Caco-2 (cell line): ENCODE measurements around the gene ITGA2B. TPM values are rescaled to one million over a fixed set of nuclear protein-coding genes. Genes with fewer than 3 reads are reported as not detected.
A peak's percentile ranks its signal among the peaks of the same experiment; 100 is the strongest.
"Not testable (repeated sequence)": the region's sequence is repeated elsewhere in the genome, so short reads cannot be mapped to it uniquely, and the experiment has no call there.

Experiments used
- BruUV-seq: library from RNA; stranded (reverse); fragments of 400-500 nt; replicated peaks from 2 replicates; lab custom pipeline; 2021; lab: Mats Ljungman, UMichigan
- CTCF ChIA-PET: fragments of 300-600 bp; sonication (Branson Sonifier 250); formaldehyde crosslinking; loops from one replicate; lab custom pipeline; 2022; ENCODE audit warnings: antibody characterized with exemption; lab: Charles Lee
- POLR2A ChIA-PET: fragments of 300-600 bp; sonication (Branson Sonifier 250); formaldehyde crosslinking; loops from one replicate; lab custom pipeline; 2022; ENCODE audit warnings: antibody characterized with exemption; lab: Charles Lee
- DNase-seq, 2 experiments: peaks; one replicate each; pipeline versions ENCODE4 v3.0.0 to v3.0.0-alpha.2; 2020 to 2022
- H3K27me3 ChIP-seq: replicated peaks from 2 replicates; pipeline ENCODE4 v1.6.0; 2011; ENCODE audit warnings: low read length; ENCODE audit not compliant: control insufficient read depth, insufficient read depth
- H3K36me3 ChIP-seq: 2 replicates; pipeline ENCODE4 v1.5.1; 2011; ENCODE audit warnings: low read length; ENCODE audit not compliant: control insufficient read depth, insufficient read depth
- H3K4me1 ChIP-seq: fragments of 250-450 bp; sonication (Bioruptor Pico); 2 replicates; pipeline ENCODE4 v1.5.1; 2020; ENCODE audit warnings: mild to moderate bottlenecking
- H3K4me3 ChIP-seq: 2 replicates; pipeline ENCODE4 v1.5.1; 2011; ENCODE audit warnings: low read depth, mild to moderate bottlenecking, control low read depth, low read length
- H3K9me3 ChIP-seq: fragments of 250-450 bp; sonication (Bioruptor Pico); 2 replicates; pipeline ENCODE4 v1.5.1; 2020; ENCODE audit warnings: mild to moderate bottlenecking, moderate library complexity
- H3K27ac Mint-ChIP-seq: one replicate; pipeline ENCODE4 v1.8.0; 2022; ENCODE audit warnings: mixed read lengths; ENCODE audit not compliant: unreplicated experiment
- H3K27me3 Mint-ChIP-seq: one replicate; pipeline ENCODE4 v1.8.0; 2022; ENCODE audit warnings: mixed read lengths; ENCODE audit not compliant: insufficient read depth, unreplicated experiment
- H3K36me3 Mint-ChIP-seq: one replicate; pipeline ENCODE4 v1.8.0; 2022; ENCODE audit warnings: mild to moderate bottlenecking, mixed read lengths; ENCODE audit not compliant: insufficient read depth, unreplicated experiment
- H3K4me1 Mint-ChIP-seq: one replicate; pipeline ENCODE4 v1.8.0; 2022; ENCODE audit warnings: low read depth, mixed read lengths; ENCODE audit not compliant: unreplicated experiment
- H3K4me3 Mint-ChIP-seq: one replicate; pipeline ENCODE4 v1.8.0; 2022; ENCODE audit warnings: mild to moderate bottlenecking, moderate library complexity, mixed read lengths; ENCODE audit not compliant: unreplicated experiment
- H3K9me3 Mint-ChIP-seq: one replicate; pipeline ENCODE4 v1.8.0; 2022; ENCODE audit warnings: mixed read lengths; ENCODE audit not compliant: unreplicated experiment
- intact Hi-C: fragments of 100-400 bp; cut with micrococcal nuclease; formaldehyde crosslinking; loops from one replicate; pipeline ENCODE4 v1.10.0; 2022; ENCODE audit not compliant: unreplicated experiment
- total RNA-seq: library from RNA; stranded (reverse); gene quantifications from 2 replicates; pipeline ENCODE4 v1.2.3, GENCODE V29; 2022
- TF ChIP-seq, protein P1 (sequence below), 2 experiments: fragments of 200-600 bp in 1 of 2; IDR thresholded peaks; 1 replicate in 1 of 2; 2 replicates in 1 of 2; pipeline versions ENCODE4 v1.5.1 to v1.8.0; 2011 to 2022; ENCODE audit warnings: antibody characterized with exemption in 1 of 2, control low read depth in 1 of 2, inconsistent platforms in 1 of 2, low read depth in 1 of 2, low read length in 1 of 2, mild to moderate bottlenecking in 1 of 2, moderate library complexity in 1 of 2; ENCODE audit not compliant: insufficient read depth in 1 of 2, severe bottlenecking in 1 of 2, unreplicated experiment in 1 of 2

Gene ITGA2B
- total RNA-seq, 1 experiment from 2014 or later: 6.9 TPM

DNA sequence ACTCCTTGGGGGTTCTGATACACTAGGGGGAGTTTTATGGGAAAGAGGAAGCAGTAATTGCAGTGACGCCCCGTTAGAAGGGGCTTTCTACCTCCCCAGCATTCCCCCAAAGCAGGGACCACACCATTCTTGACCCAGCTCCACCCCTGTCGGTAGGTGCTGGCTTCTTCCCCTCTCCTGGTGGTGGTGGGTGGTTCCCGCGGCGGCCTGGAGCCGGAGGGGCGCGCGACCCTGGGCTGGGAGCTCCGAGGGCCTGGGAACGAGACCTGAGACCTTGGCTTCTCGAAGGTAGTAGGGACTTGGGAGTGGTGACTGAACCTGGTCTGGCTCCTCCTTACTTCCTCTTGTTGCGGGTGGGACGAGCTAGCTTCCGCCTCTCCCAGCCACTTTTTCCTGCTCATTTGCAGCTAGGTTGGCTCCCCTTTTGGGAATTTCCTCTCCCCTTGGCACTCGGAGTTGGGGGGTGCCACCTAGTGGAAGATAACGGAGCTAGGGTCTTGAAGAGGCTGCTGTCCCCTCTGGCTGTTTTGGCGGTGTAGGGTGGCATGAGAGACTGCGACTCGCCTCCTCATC is 43.9 kb downstream of the ITGA2B start:
- no peaks in the 10 kb centered on the region for H3K9me3 Mint-ChIP-seq
- ChIA-PET CTCF (interaction anchor here (0.6 to 1.9 kb wide), 13 partner anchors 13 to 177 kb away, joined by 3 to 10 read pairs (median 4); partner anchors contain the start of genes FAM171A2 and SLC25A39), POLR2A (interaction anchor here (0.6 to 1.5 kb wide), 4 partner anchors 13 to 160 kb away, joined by 3 to 4 read pairs (median 4); no protein-coding TSS in a partner anchor)
- DNase-seq: peak; percentile 72
- intact Hi-C loops: loop anchor here (1.0 kb wide), 1 partner anchor 14 kb away; no protein-coding TSS in a partner anchor
- peaks cover 12% of the 10 kb centered on the region for H3K36me3 Mint-ChIP-seq
- peaks cover 22% of the 10 kb centered on the region for H3K4me1 Mint-ChIP-seq
- TSS peak; percentile 70 for BruUV-seq
- TF ChIP-seq, protein P1, sequence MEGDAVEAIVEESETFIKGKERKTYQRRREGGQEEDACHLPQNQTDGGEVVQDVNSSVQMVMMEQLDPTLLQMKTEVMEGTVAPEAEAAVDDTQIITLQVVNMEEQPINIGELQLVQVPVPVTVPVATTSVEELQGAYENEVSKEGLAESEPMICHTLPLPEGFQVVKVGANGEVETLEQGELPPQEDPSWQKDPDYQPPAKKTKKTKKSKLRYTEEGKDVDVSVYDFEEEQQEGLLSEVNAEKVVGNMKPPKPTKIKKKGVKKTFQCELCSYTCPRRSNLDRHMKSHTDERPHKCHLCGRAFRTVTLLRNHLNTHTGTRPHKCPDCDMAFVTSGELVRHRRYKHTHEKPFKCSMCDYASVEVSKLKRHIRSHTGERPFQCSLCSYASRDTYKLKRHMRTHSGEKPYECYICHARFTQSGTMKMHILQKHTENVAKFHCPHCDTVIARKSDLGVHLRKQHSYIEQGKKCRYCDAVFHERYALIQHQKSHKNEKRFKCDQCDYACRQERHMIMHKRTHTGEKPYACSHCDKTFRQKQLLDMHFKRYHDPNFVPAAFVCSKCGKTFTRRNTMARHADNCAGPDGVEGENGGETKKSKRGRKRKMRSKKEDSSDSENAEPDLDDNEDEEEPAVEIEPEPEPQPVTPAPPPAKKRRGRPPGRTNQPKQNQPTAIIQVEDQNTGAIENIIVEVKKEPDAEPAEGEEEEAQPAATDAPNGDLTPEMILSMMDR (IDR thresholded peaks at IDR 0.05; ENCODE audit: insufficient read depth in 1 of 2, low read depth in 1 of 2, low read length in 1 of 2, severe bottlenecking in 1 of 2, unreplicated experiment in 1 of 2): peak; percentile 57 to 69
- Histone ChIP-seq H3K9me3 (no peaks in the 10 kb centered on the region), H3K4me1 (0 out of 2 replicates have a peak, but pooled peaks cover 6% of the 10 kb centered on the region), H3K4me3 (peak overlapping the region; percentile 69), H3K27me3 (no peaks in the 10 kb centered on the region), H3K36me3 (no peaks in the 10 kb centered on the region)
- H3K27ac Mint-ChIP-seq: peak overlapping the region; percentile 90
- peaks cover 3% of the 10 kb centered on the region for H3K27me3 Mint-ChIP-seq
- H3K4me3 Mint-ChIP-seq: peak overlapping the region; percentile 90

- H3K27me3 Mint-ChIP-seq: peaks cover 3% of the 10 kb centered on the region
- ChIA-PET POLR2A (interaction anchor here (0.6 to 1.5 kb wide), 3 partner anchors 13 to 18 kb away, joined by 3 to 5 read pairs (median 4); no protein-coding TSS in a partner anchor), CTCF (interaction anchor here (1.0 to 1.9 kb wide), 10 partner anchors 14 to 177 kb away, joined by 3 to 10 read pairs (median 4); partner anchors contain the start of genes FAM171A2 and SLC25A39)
- BruUV-seq: no TSS peak
- no peaks in the 10 kb centered on the region for H3K36me3 ChIP-seq
- peak within 1 kb of the TSS; percentile 69 for H3K4me3 ChIP-seq
- no peaks in the 10 kb centered on the region for H3K9me3 Mint-ChIP-seq
- TF ChIP-seq, protein P1 (IDR thresholded peaks at IDR 0.05; ENCODE audit: insufficient read depth in 1 of 2, low read depth in 1 of 2, low read length in 1 of 2, severe bottlenecking in 1 of 2, unreplicated experiment in 1 of 2): no peak
- H3K27ac Mint-ChIP-seq: peak within 1 kb of the TSS; percentile 90
- H3K9me3 ChIP-seq: no peaks in the 10 kb centered on the region
- intact Hi-C loops: loop anchor here (1.0 kb wide), 1 partner anchor 14 kb away; no protein-coding TSS in a partner anchor
- no peaks in the 10 kb centered on the region for H3K27me3 ChIP-seq
- H3K4me1 ChIP-seq: 0 out of 2 replicates have a peak, but pooled peaks cover 6% of the 10 kb centered on the region
- peaks cover 12% of the 10 kb centered on the region for H3K36me3 Mint-ChIP-seq
- DNase-seq: peak; percentile 97 to 98
- peak within 1 kb of the TSS; percentile 90 for H3K4me3 Mint-ChIP-seq
- H3K4me1 Mint-ChIP-seq: peaks cover 22% of the 10 kb centered on the region
Measured at GRCh38 chr17:44344939-44345453, 44.5 kb downstream of the ITGA2B start, which contains the start of gene GRN. GRN (plus strand) TSS chr17:44345302; CDS start chr17:44349165, 3,863 bp downstream.

DNA sequence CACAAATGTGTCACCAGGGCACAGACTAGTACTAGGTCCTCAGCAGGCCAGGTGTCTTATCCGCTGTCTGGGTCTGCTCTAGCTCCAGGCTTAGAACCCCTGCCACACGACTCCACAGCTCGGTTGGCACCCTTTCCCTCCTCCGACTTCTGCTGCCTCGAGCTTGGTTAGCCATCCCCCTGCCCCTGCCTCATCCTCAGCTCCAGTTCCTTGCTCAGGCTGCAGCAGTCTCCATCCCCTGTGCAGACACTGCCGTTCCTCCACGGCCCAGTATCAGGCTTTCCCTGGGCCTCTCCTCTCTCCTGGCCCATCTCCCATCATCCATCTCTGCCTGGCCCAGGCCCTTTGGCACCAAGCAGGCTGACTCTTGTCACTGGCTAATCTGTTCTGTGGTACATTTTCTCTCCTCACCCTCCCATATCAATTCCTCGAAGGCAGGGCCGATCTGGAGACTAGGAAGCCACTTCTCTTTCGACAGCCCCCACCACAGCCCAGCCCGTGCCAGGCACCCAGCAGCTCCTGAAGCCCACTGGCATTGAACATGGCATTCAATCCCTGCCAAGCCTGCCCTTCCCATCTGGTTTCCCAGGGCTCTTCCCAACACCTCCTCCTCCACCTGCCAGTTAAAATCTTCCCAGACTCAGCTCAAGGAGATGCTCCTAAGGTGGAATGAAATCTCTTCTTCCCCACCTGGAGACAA is 45.8 kb downstream of the ITGA2B start:
- no peaks in the 10 kb centered on the region for H3K27me3 ChIP-seq
- ChIA-PET POLR2A (no interaction called here), CTCF (no interaction called here)
- DNase-seq: no peak
- no TSS peak for BruUV-seq
- no peaks in the 10 kb centered on the region for H3K9me3 ChIP-seq
- H3K27me3 Mint-ChIP-seq: peaks cover 3% of the 10 kb centered on the region
- H3K4me1 ChIP-seq: 0 out of 2 replicates have a peak, but pooled peaks cover 6% of the 10 kb centered on the region
- TF ChIP-seq, protein P1 (IDR thresholded peaks at IDR 0.05; ENCODE audit: insufficient read depth in 1 of 2, low read depth in 1 of 2, low read length in 1 of 2, severe bottlenecking in 1 of 2, unreplicated experiment in 1 of 2): no peak
- H3K9me3 Mint-ChIP-seq: no peaks in the 10 kb centered on the region
- peaks cover 12% of the 10 kb centered on the region for H3K36me3 Mint-ChIP-seq
- no peak overlapping the region for H3K4me3 ChIP-seq
- H3K4me3 Mint-ChIP-seq: no peak overlapping the region
- H3K27ac Mint-ChIP-seq: no peak overlapping the region
- no peaks in the 10 kb centered on the region for H3K36me3 ChIP-seq
- peaks cover 22% of the 10 kb centered on the region for H3K4me1 Mint-ChIP-seq
- intact Hi-C loops: no loop called here

GRCh38 chr17:44340553-44340952 is 48.9 kb downstream of the ITGA2B start:
- H3K27ac Mint-ChIP-seq, H3K27me3 Mint-ChIP-seq, DNase-seq, H3K27me3 ChIP-seq, H3K9me3 ChIP-seq, POLR2A ChIA-PET, CTCF ChIA-PET, H3K4me3 Mint-ChIP-seq, intact Hi-C loops, H3K4me1 ChIP-seq, H3K9me3 Mint-ChIP-seq, BruUV-seq, H3K36me3 Mint-ChIP-seq, H3K4me3 ChIP-seq, H3K36me3 ChIP-seq: not testable (repeated sequence)
- H3K4me1 Mint-ChIP-seq: peaks cover 13% of the 10 kb centered on the region
